ENCODE data around the gene WDR75.
"Not testable (repeated sequence)": the region's sequence is repeated elsewhere in the genome, so short reads cannot be mapped to it uniquely, and the experiment has no call there.

Gene WDR75

DNA sequence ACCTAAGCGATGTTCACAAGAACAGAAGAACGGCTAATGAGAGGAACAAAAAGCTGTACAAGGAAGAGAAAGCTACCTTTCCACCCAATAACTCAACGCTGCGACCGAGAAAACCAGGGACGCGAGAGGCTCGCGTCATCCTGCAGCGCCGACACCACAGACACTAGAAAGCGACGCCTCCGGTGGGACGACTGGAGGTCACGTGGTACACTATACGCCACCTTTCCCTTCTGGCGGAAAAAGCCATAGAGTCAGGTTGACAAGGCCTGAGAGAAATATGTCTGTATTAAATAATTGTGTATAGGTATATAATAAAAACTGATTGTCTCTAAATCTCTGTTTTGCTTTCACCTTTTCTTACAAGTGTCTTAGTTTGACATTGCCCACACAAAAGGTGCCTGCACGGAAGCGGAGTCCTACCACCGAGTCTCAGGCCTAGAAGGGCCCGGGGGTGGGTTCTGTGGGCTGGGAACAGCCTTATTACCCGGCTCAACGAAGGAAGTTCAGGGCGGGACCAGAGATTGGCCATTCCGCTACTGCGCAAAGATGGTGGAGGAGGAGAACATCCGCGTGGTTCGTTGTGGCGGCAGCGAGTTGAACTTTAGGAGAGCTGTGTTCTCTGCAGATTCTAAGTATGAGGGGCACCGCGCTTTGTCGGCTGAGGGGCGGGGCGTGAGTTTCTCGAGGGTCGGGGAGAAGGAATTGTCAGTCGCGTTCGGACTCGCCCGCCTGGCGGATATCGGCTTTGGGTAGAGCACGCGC is at the start of gene WDR75:
TSS of gene WDR75 (plus strand) at position 528 of the 762 bp plus-strand sequence. CDS start at position 547, 19 bp downstream.
- DNase-seq (ENCODE audit: low read depth) = peak; percentile 97

- peak; percentile 96 for DNase-seq (ENCODE audit: low read depth)
Observed at GRCh38 chr2:189393440-189394111, 47.7 kb upstream of the WDR75 start.

- no peak for DNase-seq (ENCODE audit: low read depth)
Observed at GRCh38 chr2:189394525-189394924, 46.7 kb upstream of the WDR75 start.

GRCh38 chr2:189402932-189403331 is 38.3 kb upstream of the WDR75 start:
- no peak for DNase-seq (ENCODE audit: low read depth)

- DNase-seq (ENCODE audit: low read depth) = no peak
Observed at GRCh38 chr2:189406586-189407233, 34.6 kb upstream of the WDR75 start.

GRCh38 chr2:189407281-189408209 is 33.7 kb upstream of the WDR75 start:
- DNase-seq (ENCODE audit: low read depth) = peak; percentile 79

- DNase-seq (ENCODE audit: low read depth) = no peak
Observed at GRCh38 chr2:189408294-189408693, 33.0 kb upstream of the WDR75 start.

DNA sequence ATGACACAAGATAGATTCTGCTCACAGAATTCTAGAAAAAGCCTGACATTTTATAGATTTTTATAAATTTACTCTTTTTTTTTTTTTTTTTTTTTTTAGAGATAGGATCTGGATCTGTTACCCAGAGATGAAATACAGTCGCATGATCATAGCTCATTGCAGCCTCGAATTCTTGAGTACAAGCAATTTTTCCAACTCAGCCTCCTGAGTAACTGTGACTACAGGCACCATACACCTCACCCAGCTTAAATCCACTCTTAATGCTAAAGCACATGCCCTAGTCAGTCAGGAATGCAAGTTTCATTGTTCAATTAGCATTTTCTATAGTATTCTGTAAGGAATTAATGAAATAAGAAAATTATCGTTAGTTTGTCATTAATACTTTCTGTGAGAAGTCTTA is 32.1 kb upstream of the WDR75 start:
- DNase-seq (ENCODE audit: low read depth) = no peak

DNA sequence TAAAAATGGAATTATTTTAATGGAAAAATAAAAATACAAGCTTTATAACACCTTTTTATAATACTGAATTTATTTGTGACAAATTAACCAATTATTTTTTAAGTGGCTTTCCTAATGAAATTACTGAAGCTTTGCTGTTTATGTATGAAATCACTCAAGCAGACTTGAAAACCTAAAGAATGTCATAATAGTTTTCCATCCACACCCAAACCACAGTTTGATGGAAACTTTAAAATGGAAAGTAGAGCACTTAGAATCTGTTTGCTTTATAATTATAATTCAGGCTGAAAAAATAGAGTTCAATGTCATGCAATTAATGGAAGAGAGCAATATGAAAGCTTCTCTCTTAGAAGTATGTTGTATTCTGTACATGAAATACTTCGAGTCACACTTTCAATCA is 31.6 kb upstream of the WDR75 start:
- no peak for DNase-seq (ENCODE audit: low read depth)

GRCh38 chr2:189411860-189412259 is 29.4 kb upstream of the WDR75 start:
- peak; percentile 84 for DNase-seq (ENCODE audit: low read depth)

GRCh38 chr2:189412330-189412953 is 28.8 kb upstream of the WDR75 start:
- DNase-seq (ENCODE audit: low read depth) = no peak

- no peak for DNase-seq (ENCODE audit: low read depth)
Observed at GRCh38 chr2:189413249-189413648, 28.0 kb upstream of the WDR75 start.

DNA sequence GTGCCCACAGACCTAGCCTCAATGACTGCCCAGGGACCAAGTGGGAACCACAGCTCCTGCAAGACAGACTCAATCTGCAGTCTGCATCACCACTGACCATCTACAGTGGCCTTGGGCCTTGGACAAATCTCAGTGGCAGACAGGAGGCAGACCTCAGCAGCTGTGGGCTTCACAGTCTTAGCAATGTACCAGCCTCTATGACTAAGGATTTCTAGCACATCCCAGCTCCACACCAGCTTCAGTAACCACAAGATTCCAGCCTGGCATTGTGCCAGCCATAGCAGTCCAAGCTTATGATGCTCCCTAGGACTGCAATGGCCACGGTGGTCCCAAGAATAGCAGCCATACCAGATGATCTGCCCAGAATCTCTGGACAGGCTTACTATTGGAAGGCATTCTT is 19.6 kb upstream of the WDR75 start:
- DNase-seq (ENCODE audit: low read depth) = peak; percentile 61

- no peak for DNase-seq (ENCODE audit: low read depth)
Observed at GRCh38 chr2:189424961-189425360, 16.3 kb upstream of the WDR75 start.

DNA sequence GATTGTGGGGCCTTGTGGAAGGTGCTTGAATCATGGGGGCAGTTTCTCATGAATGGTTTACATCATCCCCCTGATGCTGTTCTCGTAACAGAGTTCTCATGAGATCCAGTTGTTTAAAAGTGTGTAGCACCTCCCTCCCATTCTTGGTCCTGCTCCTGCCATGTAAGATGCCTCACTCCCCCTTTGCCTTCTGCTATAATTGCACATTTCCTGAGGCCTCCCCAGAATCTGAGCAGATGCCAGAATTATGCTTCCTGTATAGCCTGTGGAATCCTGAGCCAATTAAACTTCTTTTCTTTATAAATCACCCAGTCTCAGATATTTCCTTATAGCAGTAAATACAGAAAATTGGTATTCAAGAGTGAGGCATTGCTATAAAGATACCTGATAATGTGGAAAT is 15.6 kb upstream of the WDR75 start:
- no peak for DNase-seq (ENCODE audit: low read depth)

GRCh38 chr2:189426886-189427285 is 14.4 kb upstream of the WDR75 start:
- DNase-seq (ENCODE audit: low read depth) = no peak

DNA sequence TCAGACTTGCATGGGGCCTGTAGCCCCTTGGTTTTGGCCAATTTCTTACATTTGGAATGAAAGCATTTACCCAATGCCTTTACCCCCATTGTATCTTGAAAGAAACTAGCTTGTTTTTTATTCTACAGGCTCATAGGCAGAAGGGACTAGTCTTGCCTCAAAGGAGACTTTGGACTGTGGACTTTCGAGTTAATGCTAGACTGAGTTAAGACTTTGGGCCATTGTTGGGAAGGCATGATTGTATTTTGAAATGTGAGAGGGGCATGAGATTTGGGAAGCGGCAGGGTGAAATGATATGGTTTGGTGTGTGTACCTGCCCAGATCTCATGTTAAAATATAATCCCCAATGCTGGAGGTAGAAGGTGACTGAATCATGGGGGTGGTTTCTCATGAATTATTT is 13.4 kb upstream of the WDR75 start:
- no peak for DNase-seq (ENCODE audit: low read depth)

GRCh38 chr2:189430448-189430847 is 10.8 kb upstream of the WDR75 start:
- DNase-seq (ENCODE audit: low read depth) = not testable (repeated sequence)

GRCh38 chr2:189435803-189436202 is 5.5 kb upstream of the WDR75 start:
- not testable (repeated sequence) for DNase-seq (ENCODE audit: low read depth)

- no peak for DNase-seq (ENCODE audit: low read depth)
Observed at GRCh38 chr2:189437926-189438325, 3.3 kb upstream of the WDR75 start.

- DNase-seq (ENCODE audit: low read depth) = no peak
Observed at GRCh38 chr2:189439342-189439741, 1.9 kb upstream of the WDR75 start.

DNA sequence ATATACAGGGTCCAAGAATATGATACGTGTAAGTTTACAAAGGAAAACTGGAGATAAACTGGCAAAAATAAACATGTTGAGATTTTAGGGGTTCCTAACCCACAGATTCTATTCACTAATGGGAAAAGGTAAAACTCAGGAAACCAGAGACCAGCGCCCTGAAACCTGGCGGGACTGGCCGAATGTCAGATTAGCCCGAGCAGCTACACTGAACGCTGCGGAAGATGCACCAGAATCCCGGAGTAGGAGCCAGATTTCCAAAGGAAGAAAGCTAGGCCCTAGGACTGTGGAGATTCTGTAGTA is 679 bp upstream of the WDR75 start:
- no peak for DNase-seq (ENCODE audit: low read depth)

All from HS-5 (cell line).